ENCODE measurements around the gene PTPN4.
A peak's percentile ranks its signal among the peaks of the same experiment; 100 is the strongest.

- TF ChIP-seq CTCF (IDR thresholded peaks at IDR 0.05) (peak in 5 of 6 experiments; percentile 38 to 76 (median 68)), POLR2A (IDR thresholded peaks at IDR 0.05) (no peak)
Measured at GRCh38 chr2:119753041-119753929, 6.4 kb upstream of the PTPN4 start.

Data from adrenal gland (tissue), 5 donors.